PFSK-1 (cell line): ENCODE results near the gene CIITA.

Experiments used
- FOXP2 ChIP-seq: optimal IDR thresholded peaks from 2 replicates; pipeline ENCODE3; 2011; ENCODE audit warnings: borderline replicate concordance, control low read depth, inconsistent platforms; ENCODE audit not compliant: insufficient read depth; ENCODE audit errors: extremely low read length, extremely low read depth
- POLR2AphosphoS5 ChIP-seq: IDR thresholded peaks from 2 replicates; pipeline ENCODE4 v1.6.1; 2012; ENCODE audit warnings: low read depth, mild to moderate bottlenecking, control low read depth, low read length, moderate library complexity
- REST ChIP-seq, 2 experiments: IDR thresholded peaks; 2 replicates each; pipeline versions ENCODE4 v1.6.1 to v1.8.0; 2011 to 2012; ENCODE audit warnings: low read depth in 2 of 2, low read length in 2 of 2, control low read depth in 1 of 2, inconsistent platforms in 1 of 2, mild to moderate bottlenecking in 1 of 2, moderate library complexity in 1 of 2; ENCODE audit not compliant: insufficient read depth in 1 of 2
- SIN3A ChIP-seq: IDR thresholded peaks from 2 replicates; pipeline ENCODE4 v1.6.1; 2012; ENCODE audit warnings: mild to moderate bottlenecking, low read length, moderate library complexity, borderline replicate concordance; ENCODE audit not compliant: insufficient read depth
- TAF1 ChIP-seq: IDR thresholded peaks from 2 replicates; pipeline ENCODE4 v1.6.1; 2012; ENCODE audit warnings: low read length, control low read depth, borderline replicate concordance; ENCODE audit not compliant: insufficient read depth

CIITA gene

GRCh38 chr16:10906482-10906881 is 29.5 kb downstream of the CIITA start:
- TF ChIP-seq POLR2AphosphoS5 (no peak), SIN3A (no peak), FOXP2 (no peak), TAF1 (no peak), REST (IDR thresholded peaks at IDR 0.05; ENCODE audit: insufficient read depth in 1 of 2, low read depth in 2 of 2, low read length in 2 of 2) (no peak)

GRCh38 chr16:10906914-10907756 is 30.1 kb downstream of the CIITA start:
- TF ChIP-seq TAF1 (no peak), POLR2AphosphoS5 (no peak), REST (IDR thresholded peaks at IDR 0.05; ENCODE audit: insufficient read depth in 1 of 2, low read depth in 2 of 2, low read length in 2 of 2) (no peak), SIN3A (no peak), FOXP2 (no peak)

GRCh38 chr16:10907757-10908045 is 30.7 kb downstream of the CIITA start:
- TF ChIP-seq REST (IDR thresholded peaks at IDR 0.05; ENCODE audit: insufficient read depth in 1 of 2, low read depth in 2 of 2, low read length in 2 of 2) (no peak), SIN3A (no peak), FOXP2 (no peak), TAF1 (no peak), POLR2AphosphoS5 (no peak)

GRCh38 chr16:10911267-10911666 is 34.3 kb downstream of the CIITA start:
- TF ChIP-seq SIN3A = no peak
- TF ChIP-seq POLR2AphosphoS5 = no peak
- TF ChIP-seq TAF1 = no peak
- no peak for TF ChIP-seq FOXP2
- TF ChIP-seq REST (IDR thresholded peaks at IDR 0.05; ENCODE audit: insufficient read depth in 1 of 2, low read depth in 2 of 2, low read length in 2 of 2) = no peak
